H1 (cell line): Measurements from ENCODE around the gene ANO2. TPM values are rescaled to one million over a fixed set of nuclear protein-coding genes. Genes with fewer than 3 reads are reported as not detected.

Experiments used
- FOSL1 ChIP-seq: IDR thresholded peaks from 2 replicates; pipeline ENCODE4 v1.6.1; 2011; ENCODE audit warnings: mild to moderate bottlenecking, low read depth, low read length, moderate library complexity; ENCODE audit not compliant: insufficient read depth
- polyA plus RNA-seq, 7 experiments: library from polyadenylated mRNA; depleted of rRNA in 3 of 7; stranded (reverse) in 5 of 7; unstranded in 2 of 7; fragments of >200 nt in 5 of 7; fragments of 200-250 nt in 2 of 7; gene quantifications; 1 replicate in 5 of 7; 2 replicates in 1 of 7; 4 replicates in 1 of 7; pipeline versions ENCODE4 v1.2.1 to v1.2.3, GENCODE V29; 2011 to 2013; ENCODE audit warnings: missing spikeins in 2 of 7, mixed read lengths in 2 of 7
- total RNA-seq: library from RNA; stranded (reverse); fragmentation: NEBNext Ultra II Directional; extraction: Animal tissue kit (Norgen Biotek cat#: 25700); gene quantifications from 2 replicates; pipeline ENCODE4 v1.2.1, GENCODE V29; 2021

The ANO2 gene
- total and polyA plus RNA-seq, 2 of the 8 experiments (the other 6 are each of a cell fraction or from before 2014, with no cell fraction given) = 1.9 to 5.5 TPM

DNA sequence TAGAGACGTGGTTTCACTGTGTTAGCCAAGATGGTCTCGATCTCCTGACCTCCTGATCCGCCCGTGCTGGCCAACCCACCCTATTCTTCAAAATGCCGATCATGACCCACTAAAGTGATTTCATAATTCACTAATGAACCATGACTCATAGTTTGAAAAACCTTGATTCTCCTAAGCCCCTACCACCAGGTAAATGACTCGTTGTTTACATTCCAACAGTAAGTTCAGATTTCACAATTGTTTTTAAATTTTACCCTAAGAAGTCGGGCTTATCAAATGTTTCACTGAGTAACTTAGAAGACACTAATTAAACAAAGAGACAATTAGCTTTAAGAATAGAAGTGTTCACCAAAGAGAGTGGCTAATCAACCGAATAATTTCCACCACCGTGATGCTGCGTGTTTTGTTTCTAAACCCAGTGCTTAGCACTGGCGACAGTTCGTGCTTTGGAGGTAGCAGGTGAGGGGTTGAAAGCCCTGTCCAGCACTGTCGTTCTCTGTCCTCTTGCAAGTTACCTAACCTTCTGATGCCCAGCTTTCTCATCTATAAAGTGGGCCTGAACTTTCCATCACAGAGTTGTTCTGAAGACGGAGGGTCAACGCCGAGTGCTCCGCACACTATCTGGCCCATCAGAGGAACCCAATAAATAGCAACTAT, 376.6 kb downstream of the ANO2 start (continued):
- TF ChIP-seq FOSL1 = no peak
